Esophagus muscularis mucosa (tissue), 4 donors: ENCODE results near the gene FAM131B.

Source experiments
- EP300 ChIP-seq: sonication (generic); formaldehyde crosslinking; IDR thresholded peaks from one replicate; pipeline ENCODE4 v1.6.1; 2017; ENCODE audit warnings: antibody characterized with exemption
- POLR2AphosphoS5 ChIP-seq, 2 donors: sonication (generic); formaldehyde crosslinking; IDR thresholded peaks; one replicate each; pipeline ENCODE4 v1.6.1; 2017; ENCODE audit warnings: antibody characterized with exemption in 2 of 2
- TF ChIP-seq, protein P1 (sequence below), 3 experiments: fragments of 200-600 bp in 2 of 3; fragments of 450-650 bp in 1 of 3; sonication (generic) in 2 of 3; IDR thresholded peaks; one replicate each; pipeline ENCODE4 v1.5.1; 2017 to 2019; ENCODE audit warnings: antibody characterized with exemption in 3 of 3, mild to moderate bottlenecking in 2 of 3, moderate library complexity in 1 of 3

DNA sequence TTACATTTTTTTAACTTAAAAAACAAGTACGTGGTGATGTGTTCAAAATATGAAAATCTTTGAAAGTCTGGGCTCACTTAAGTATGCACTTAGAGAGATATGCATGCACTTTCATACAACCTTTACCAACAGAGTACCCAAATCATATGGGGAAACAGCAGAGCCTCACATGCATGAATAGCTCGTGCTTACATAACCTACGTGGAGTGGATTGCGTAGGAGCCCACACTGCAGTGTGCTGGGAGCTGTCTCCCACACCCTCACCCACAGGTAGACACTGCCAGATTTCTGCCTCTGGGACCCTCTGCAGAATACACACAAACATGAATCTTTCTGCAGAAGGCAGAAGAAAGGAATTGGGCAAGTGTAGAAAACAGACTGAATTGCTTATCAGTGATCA lies 46.0 kb downstream of the FAM131B start:
- TF ChIP-seq, protein P1, sequence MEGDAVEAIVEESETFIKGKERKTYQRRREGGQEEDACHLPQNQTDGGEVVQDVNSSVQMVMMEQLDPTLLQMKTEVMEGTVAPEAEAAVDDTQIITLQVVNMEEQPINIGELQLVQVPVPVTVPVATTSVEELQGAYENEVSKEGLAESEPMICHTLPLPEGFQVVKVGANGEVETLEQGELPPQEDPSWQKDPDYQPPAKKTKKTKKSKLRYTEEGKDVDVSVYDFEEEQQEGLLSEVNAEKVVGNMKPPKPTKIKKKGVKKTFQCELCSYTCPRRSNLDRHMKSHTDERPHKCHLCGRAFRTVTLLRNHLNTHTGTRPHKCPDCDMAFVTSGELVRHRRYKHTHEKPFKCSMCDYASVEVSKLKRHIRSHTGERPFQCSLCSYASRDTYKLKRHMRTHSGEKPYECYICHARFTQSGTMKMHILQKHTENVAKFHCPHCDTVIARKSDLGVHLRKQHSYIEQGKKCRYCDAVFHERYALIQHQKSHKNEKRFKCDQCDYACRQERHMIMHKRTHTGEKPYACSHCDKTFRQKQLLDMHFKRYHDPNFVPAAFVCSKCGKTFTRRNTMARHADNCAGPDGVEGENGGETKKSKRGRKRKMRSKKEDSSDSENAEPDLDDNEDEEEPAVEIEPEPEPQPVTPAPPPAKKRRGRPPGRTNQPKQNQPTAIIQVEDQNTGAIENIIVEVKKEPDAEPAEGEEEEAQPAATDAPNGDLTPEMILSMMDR (IDR thresholded peaks at IDR 0.05) = no peak
- TF ChIP-seq POLR2AphosphoS5 (IDR thresholded peaks at IDR 0.05) (no peak), EP300 (no peak)
